Mesothelial cell of epicardium (in vitro differentiated cells): Measurements from ENCODE around the gene KCNAB2. TPM values are rescaled to one million over a fixed set of nuclear protein-coding genes. Genes with fewer than 3 reads are reported as not detected.

Experiments used
- DNase-seq, 2 experiments: peaks; one replicate each; pipeline ENCODE4 v3.0.0; 2021; ENCODE audit warnings: low spot score in 2 of 2; ENCODE audit not compliant: unreplicated experiment in 2 of 2
- H3K27ac Mint-ChIP-seq: 2 replicates; pipeline ENCODE4 v1.8.0; 2021; ENCODE audit warnings: mixed read lengths
- H3K27me3 Mint-ChIP-seq: 2 replicates; pipeline ENCODE4 v1.8.0; 2021; ENCODE audit warnings: low read depth, mixed read lengths
- H3K36me3 Mint-ChIP-seq: 2 replicates; pipeline ENCODE4 v1.8.0; 2021; ENCODE audit warnings: mixed read lengths
- H3K4me1 Mint-ChIP-seq: 2 replicates; pipeline ENCODE4 v1.8.0; 2021; ENCODE audit warnings: mixed read lengths
- H3K4me3 Mint-ChIP-seq: 2 replicates; pipeline ENCODE4 v1.8.0; 2021; ENCODE audit warnings: mild to moderate bottlenecking, moderate library complexity, mixed read lengths
- H3K9me3 Mint-ChIP-seq: 2 replicates; pipeline ENCODE4 v1.8.0; 2021; ENCODE audit warnings: mixed read lengths
- CTCF ChIP-seq: fragments of 200-600 bp; sonication (generic); IDR thresholded peaks from one replicate; pipeline ENCODE4 v1.5.0; 2021; ENCODE audit warnings: antibody characterized with exemption; ENCODE audit not compliant: unreplicated experiment
- total RNA-seq: library from RNA; stranded (reverse); gene quantifications from 3 replicates; pipeline ENCODE4 v1.2.1, GENCODE V29; 2021

KCNAB2 gene
- total RNA-seq, 1 donor from 2014 or later: 10.7 TPM

- Mint-ChIP-seq H3K36me3 (no peaks in the 10 kb centered on the region), H3K9me3 (no peaks in the 10 kb centered on the region), H3K4me3 (no peak overlapping the region), H3K27ac (no peak overlapping the region), H3K4me1 (no peaks in the 10 kb centered on the region), H3K27me3 (peaks cover 45% of the 10 kb centered on the region)
- TF ChIP-seq CTCF: peak; percentile 41
- no peak for DNase-seq
Observed at GRCh38 chr1:6041432-6042062, 4.1 kb upstream of the KCNAB2 start.

GRCh38 chr1:6043561-6043960, 2.1 kb upstream of the KCNAB2 start:
- H3K27me3 Mint-ChIP-seq: peaks cover 48% of the 10 kb centered on the region
- H3K4me1 Mint-ChIP-seq: no peaks in the 10 kb centered on the region
- TF ChIP-seq CTCF: no peak
- H3K36me3 Mint-ChIP-seq: no peaks in the 10 kb centered on the region
- H3K4me3 Mint-ChIP-seq: no peak overlapping the region
- H3K9me3 Mint-ChIP-seq: no peaks in the 10 kb centered on the region
- no peak overlapping the region for H3K27ac Mint-ChIP-seq
- no peak for DNase-seq

- H3K4me1 Mint-ChIP-seq: no peaks in the 10 kb centered on the region
- DNase-seq: no peak
- H3K27ac Mint-ChIP-seq: no peak overlapping the region
- H3K27me3 Mint-ChIP-seq: peaks cover 47% of the 10 kb centered on the region
- no peaks in the 10 kb centered on the region for H3K36me3 Mint-ChIP-seq
- no peak overlapping the region for H3K4me3 Mint-ChIP-seq
- no peaks in the 10 kb centered on the region for H3K9me3 Mint-ChIP-seq
- TF ChIP-seq CTCF: no peak
Observed at GRCh38 chr1:6044481-6045109, 1.1 kb upstream of the KCNAB2 start.

GRCh38 chr1:6045110-6045502, 582 bp upstream of the KCNAB2 start:
- no peak for DNase-seq
- H3K27me3 Mint-ChIP-seq: peaks cover 43% of the 10 kb centered on the region
- no peak overlapping the region for H3K4me3 Mint-ChIP-seq
- no peaks in the 10 kb centered on the region for H3K4me1 Mint-ChIP-seq
- no peak for TF ChIP-seq CTCF
- no peak overlapping the region for H3K27ac Mint-ChIP-seq
- H3K9me3 Mint-ChIP-seq: no peaks in the 10 kb centered on the region
- H3K36me3 Mint-ChIP-seq: no peaks in the 10 kb centered on the region

GRCh38 chr1:6046279-6046678, 591 bp downstream of the KCNAB2 start:
- Mint-ChIP-seq H3K4me3 (no peak overlapping the region), H3K9me3 (no peaks in the 10 kb centered on the region), H3K4me1 (no peaks in the 10 kb centered on the region), H3K27ac (no peak overlapping the region), H3K36me3 (no peaks in the 10 kb centered on the region), H3K27me3 (peaks cover 46% of the 10 kb centered on the region)
- DNase-seq: no peak
- no peak for TF ChIP-seq CTCF
